Astrocyte of the spinal cord (primary cell): ENCODE data around the gene LRP1B.
A peak's percentile ranks its signal among the peaks of the same experiment; 100 is the strongest.

Experiments used
- DNase-seq: peaks from one replicate; pipeline ENCODE4 v3.0.0; 2011; ENCODE audit warnings: low read depth, low spot score
- H3K4me3 ChIP-seq: 2 replicates; pipeline ENCODE4 v1.5.1; 2011; ENCODE audit warnings: low read depth, mild to moderate bottlenecking, low read length, moderate library complexity
- in situ Hi-C: cut with HindIII; loops from 2 replicates; pipeline ENCODE4 v1.10.0; 2017; ENCODE audit warnings: low sequenced_read_pairs
- TF ChIP-seq, protein P1 (sequence below): IDR thresholded peaks from 2 replicates; pipeline ENCODE4 v1.5.1; 2012; ENCODE audit warnings: low read depth, mild to moderate bottlenecking, low read length, inconsistent platforms

The LRP1B gene

GRCh38 chr2:141348481-141348880 lies 782.3 kb downstream of the LRP1B start:
- in situ Hi-C loops = no loop called here
- DNase-seq = peak; percentile 33
- TF ChIP-seq, protein P1, sequence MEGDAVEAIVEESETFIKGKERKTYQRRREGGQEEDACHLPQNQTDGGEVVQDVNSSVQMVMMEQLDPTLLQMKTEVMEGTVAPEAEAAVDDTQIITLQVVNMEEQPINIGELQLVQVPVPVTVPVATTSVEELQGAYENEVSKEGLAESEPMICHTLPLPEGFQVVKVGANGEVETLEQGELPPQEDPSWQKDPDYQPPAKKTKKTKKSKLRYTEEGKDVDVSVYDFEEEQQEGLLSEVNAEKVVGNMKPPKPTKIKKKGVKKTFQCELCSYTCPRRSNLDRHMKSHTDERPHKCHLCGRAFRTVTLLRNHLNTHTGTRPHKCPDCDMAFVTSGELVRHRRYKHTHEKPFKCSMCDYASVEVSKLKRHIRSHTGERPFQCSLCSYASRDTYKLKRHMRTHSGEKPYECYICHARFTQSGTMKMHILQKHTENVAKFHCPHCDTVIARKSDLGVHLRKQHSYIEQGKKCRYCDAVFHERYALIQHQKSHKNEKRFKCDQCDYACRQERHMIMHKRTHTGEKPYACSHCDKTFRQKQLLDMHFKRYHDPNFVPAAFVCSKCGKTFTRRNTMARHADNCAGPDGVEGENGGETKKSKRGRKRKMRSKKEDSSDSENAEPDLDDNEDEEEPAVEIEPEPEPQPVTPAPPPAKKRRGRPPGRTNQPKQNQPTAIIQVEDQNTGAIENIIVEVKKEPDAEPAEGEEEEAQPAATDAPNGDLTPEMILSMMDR = no peak
- no peak overlapping the region for H3K4me3 ChIP-seq

DNA sequence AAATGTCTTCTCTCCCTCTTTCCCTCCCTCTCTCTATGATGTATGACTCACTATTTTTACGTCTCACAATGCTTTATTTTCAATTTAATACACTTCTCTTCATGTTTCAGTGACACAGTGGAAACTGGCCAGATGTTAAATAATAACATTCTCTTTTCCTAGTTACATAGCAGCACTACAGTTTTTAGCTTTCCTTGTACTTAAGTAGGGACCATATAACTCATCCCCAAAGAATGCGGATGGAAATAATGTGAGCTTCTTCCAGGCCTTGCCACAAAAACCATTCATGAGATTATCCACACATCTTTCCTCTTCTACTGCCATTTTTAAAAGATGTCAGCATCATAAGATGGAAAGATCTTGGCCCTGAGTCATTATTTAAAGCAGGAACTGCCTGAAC lies 789.4 kb downstream of the LRP1B start:
- no peak overlapping the region for H3K4me3 ChIP-seq
- in situ Hi-C loops = no loop called here
- TF ChIP-seq, protein P1 = no peak
- peak; percentile 96 for DNase-seq

DNA sequence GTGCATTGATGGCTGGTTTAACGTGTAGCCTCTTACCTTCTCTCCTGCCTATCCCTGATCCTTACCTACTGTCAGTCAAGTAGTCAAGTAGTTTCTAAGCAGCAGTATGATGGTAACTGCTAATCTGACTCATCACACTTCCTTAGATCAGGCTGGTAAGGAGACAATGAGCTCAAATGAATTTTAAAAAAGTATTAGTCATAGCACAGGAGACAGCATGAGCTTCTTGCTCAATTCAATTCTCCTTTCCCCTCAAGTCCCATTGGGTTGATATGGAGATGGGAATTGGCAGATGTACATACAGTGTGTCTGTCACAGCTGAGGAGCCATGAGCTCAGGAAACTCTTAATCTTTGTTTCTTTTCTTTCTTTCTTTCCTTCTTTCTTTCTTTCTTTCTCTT lies 799.7 kb downstream of the LRP1B start:
- peak; percentile 80 for DNase-seq
- no peak overlapping the region for H3K4me3 ChIP-seq
- in situ Hi-C loops = no loop called here
- TF ChIP-seq, protein P1 = no peak

DNA sequence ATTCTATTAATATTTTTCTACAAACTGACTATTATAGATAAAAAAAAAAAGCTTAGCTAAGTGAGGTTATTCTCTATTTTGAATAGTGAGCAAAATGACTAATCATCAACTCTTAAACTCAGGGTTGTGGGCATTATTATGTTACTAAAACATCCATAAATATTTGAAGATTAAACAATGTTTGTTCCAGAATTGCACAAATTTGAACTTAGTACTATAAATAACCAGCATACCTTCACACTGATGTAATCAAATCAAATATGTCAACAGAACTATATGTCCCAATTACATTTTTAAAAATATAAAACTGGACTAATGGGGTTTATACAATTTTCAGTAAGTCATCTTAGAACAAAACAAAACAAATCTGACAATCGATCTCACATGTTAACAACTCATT lies 800.9 kb downstream of the LRP1B start:
- in situ Hi-C loops = no loop called here
- peak; percentile 46 for DNase-seq
- no peak overlapping the region for H3K4me3 ChIP-seq
- TF ChIP-seq, protein P1 = no peak

DNA sequence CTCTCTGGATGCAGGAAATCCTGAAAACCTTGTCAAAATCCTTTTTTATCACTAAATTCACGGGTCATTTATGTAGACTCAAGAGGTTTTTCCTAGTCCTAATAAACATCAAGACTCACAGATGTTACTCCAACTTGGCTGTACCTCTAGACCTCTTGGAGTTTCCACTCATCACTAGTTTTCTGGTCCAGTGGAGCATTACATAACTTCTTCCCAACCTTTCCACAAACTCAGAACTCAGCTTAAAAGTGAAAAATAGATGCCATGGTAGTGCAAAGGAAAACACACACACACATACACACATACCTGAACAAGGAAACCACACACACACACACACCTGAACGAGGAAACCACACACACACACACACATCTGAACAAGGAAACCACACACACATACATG lies 807.2 kb downstream of the LRP1B start:
- in situ Hi-C loops = no loop called here
- DNase-seq = no peak
- no peak overlapping the region for H3K4me3 ChIP-seq
- TF ChIP-seq, protein P1 = no peak

DNA sequence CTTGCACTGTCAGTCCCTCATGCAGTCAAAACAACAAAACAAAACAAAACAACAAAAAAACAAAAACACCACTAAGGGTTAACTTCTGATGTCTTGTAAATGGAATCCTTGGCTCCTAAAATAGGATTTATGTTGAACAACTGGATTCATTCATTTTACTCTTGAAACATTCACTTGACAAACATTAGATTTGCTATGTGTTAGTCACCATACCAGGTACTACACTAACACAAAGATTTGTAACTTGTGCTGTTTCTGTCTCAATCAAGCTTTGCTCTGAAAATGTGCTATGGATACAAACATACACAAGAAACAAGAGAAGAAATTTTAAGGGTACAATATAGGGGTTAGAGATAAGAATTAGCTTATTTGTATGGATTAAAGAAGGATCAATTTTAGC lies 812.8 kb downstream of the LRP1B start:
- TF ChIP-seq, protein P1 = no peak
- in situ Hi-C loops = no loop called here
- peak; percentile 20 for DNase-seq
- no peak overlapping the region for H3K4me3 ChIP-seq

DNA sequence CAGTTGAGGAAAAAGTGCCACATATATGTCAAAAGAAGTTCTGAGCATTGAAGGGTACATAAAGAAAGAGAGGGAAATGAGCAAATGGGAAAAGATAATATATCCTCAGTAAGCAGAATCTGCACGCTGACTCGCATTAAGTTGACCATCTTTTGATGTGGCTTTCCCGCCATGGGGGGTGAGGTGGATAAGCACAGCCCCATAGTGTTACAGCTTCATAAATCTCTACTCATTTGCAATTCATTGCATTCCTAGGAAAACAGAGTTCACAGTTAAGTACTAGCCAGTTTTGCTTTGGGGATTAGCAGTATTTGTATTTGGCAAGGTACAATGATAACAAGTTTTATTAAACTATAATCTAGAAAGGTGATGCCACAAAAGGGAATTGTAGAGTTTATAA lies 814.2 kb downstream of the LRP1B start:
- TF ChIP-seq, protein P1 = no peak
- peak; percentile 80 for DNase-seq
- no peak overlapping the region for H3K4me3 ChIP-seq
- in situ Hi-C loops = no loop called here
